ENCODE measurements around the gene LDB2.

GRCh38 chr4:16617435-16617834, 281.0 kb downstream of the LDB2 start:
- TF ChIP-seq CTCF (IDR thresholded peaks at IDR 0.05; ENCODE audit: low read depth, low read length) (no peak), POLR2A (IDR thresholded peaks at IDR 0.05; ENCODE audit: extremely low read depth, insufficient read length) (no peak), MYC (IDR thresholded peaks at IDR 0.05; ENCODE audit: low read depth, low read length) (no peak)
- TF ChIP-seq, protein P1, sequence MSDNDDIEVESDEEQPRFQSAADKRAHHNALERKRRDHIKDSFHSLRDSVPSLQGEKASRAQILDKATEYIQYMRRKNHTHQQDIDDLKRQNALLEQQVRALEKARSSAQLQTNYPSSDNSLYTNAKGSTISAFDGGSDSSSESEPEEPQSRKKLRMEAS (IDR thresholded peaks at IDR 0.05; ENCODE audit: low read depth, low read length), result no peak
